Central memory CD8-positive, alpha-beta T cell (primary cell): ENCODE data around the gene CD63.
A peak's percentile ranks its signal among the peaks of the same experiment; 100 is the strongest.

ENCODE experiments used
- ATAC-seq: fragments of 150-1000 bp; cut with Tn5 transposase; replicated peaks from 2 replicates; pipeline ENCODE4 v1.10.0; 2022; ENCODE audit warnings: mild to moderate bottlenecking, moderate FRiP score, moderate number of reproducible peaks; ENCODE audit not compliant: poor library complexity, severe bottlenecking; ENCODE audit errors: extremely low read depth
- DNase-seq, 2 donors: peaks; one replicate each; pipeline ENCODE4 v3.0.0; 2021; ENCODE audit warnings: low spot score in 2 of 2
- H3K27ac Mint-ChIP-seq: one replicate; pipeline ENCODE4 v1.8.0; 2022; ENCODE audit warnings: low read depth, mild to moderate bottlenecking, moderate library complexity, mixed read lengths
- H3K27me3 Mint-ChIP-seq: one replicate; pipeline ENCODE4 v1.8.0; 2022; ENCODE audit warnings: mixed read lengths
- H3K36me3 Mint-ChIP-seq: one replicate; pipeline ENCODE4 v1.8.0; 2022; ENCODE audit warnings: mild to moderate bottlenecking, moderate library complexity, mixed read lengths; ENCODE audit not compliant: insufficient read depth
- H3K4me1 Mint-ChIP-seq: one replicate; pipeline ENCODE4 v1.8.0; 2022; ENCODE audit warnings: mixed read lengths
- H3K4me3 Mint-ChIP-seq: one replicate; pipeline ENCODE4 v1.8.0; 2022; ENCODE audit warnings: mild to moderate bottlenecking, moderate library complexity, mixed read lengths
- H3K9me3 Mint-ChIP-seq: one replicate; pipeline ENCODE4 v1.8.0; 2022; ENCODE audit warnings: mixed read lengths

Gene CD63

DNA sequence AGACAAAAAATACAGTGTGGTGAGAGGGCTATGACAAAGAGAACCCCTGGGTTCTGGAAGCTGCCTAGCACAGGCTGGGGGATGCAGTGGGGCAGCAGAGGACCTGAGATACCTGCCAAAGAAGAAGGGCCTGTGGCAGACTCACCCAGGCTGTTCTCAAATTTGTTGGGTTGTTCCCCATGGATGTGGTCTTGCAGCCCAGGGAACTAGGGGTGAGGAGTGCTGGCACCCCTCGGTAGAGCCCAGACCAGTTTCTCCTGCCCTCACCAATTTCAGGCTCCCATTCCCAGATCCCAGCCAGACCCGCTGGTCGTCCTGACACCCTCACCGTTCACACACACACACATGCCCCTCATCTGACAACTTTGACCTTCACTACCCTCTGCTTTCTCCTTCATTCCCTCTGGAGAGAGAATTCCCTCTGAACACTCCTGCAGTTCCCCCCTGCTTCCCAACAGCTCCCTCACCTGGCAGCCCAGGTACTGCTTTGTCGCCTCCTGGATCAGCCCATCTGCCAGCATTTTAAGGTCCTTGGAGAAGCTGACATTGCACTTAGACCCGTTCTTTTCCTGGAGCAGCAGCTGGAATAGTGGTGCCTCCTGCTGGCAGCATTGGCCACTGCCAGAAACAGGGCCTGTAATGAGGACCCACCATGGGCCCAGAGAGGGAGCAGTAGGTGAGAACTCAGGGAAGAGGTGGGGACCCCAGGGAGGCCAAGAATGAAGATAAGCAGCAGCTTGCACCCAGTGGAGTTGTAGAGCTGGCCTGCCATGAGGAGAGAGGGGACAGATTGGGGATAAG is 8.2 kb upstream of the CD63 start:
- Mint-ChIP-seq H3K27ac (peak overlapping the region; percentile 87), H3K4me3 (peak overlapping the region; percentile 82), H3K9me3 (no peaks in the 10 kb centered on the region), H3K4me1 (peaks cover 33% of the 10 kb centered on the region), H3K36me3 (peaks cover 4% of the 10 kb centered on the region), H3K27me3 (no peaks in the 10 kb centered on the region)
- ATAC-seq (peak; percentile 26), DNase-seq (peak in 1 of 2 donors; percentile 32)

DNA sequence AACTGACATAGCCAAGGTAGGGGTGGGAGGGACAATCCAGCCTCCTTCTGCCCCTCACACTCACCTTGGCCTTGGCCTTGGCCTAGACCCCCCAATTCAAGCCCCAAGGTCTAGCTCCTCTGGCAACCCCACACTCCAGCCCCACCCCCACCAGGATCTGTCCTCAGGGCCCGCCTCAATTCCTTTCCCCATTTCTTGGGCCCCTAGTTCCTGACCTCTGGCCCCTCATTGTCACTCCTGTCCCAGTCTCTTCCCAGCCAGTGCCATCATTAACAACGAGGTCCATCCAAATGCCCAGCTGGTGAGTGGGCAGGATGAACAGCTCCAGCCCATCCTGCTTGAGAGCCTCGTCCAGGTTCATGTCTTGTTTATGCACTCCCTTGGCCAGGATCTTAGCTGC is 7.3 kb upstream of the CD63 start:
- peaks cover 4% of the 10 kb centered on the region for H3K36me3 Mint-ChIP-seq
- H3K9me3 Mint-ChIP-seq: no peaks in the 10 kb centered on the region
- no peaks in the 10 kb centered on the region for H3K27me3 Mint-ChIP-seq
- H3K4me1 Mint-ChIP-seq: peaks cover 30% of the 10 kb centered on the region
- H3K27ac Mint-ChIP-seq: peak overlapping the region; percentile 16
- ATAC-seq: no peak
- no peak for DNase-seq
- no peak overlapping the region for H3K4me3 Mint-ChIP-seq

DNA sequence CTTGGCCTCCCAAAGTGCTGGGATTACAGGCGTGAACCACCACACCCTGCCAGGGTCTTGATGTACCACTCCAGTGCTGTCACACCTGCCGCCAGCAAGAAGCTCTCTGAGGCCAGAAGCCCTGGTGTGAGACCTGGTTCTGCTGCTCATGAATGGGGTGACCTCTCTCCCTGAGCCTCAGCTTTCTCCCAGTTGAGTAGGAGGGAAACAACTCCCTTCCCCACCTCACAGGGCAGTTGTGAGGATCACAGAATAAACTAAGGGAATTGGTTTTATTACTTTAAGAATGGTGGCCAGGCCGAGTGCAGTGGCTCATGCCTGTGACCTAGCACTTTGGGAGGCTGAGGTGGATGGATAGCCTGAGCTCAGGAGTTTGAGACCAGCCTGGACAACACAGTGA is 5.8 kb upstream of the CD63 start:
- H3K27me3 Mint-ChIP-seq: no peaks in the 10 kb centered on the region
- no peak overlapping the region for H3K4me3 Mint-ChIP-seq
- DNase-seq (no peak), ATAC-seq (no peak)
- peaks cover 9% of the 10 kb centered on the region for H3K36me3 Mint-ChIP-seq
- H3K27ac Mint-ChIP-seq: no peak overlapping the region
- peaks cover 45% of the 10 kb centered on the region for H3K4me1 Mint-ChIP-seq
- H3K9me3 Mint-ChIP-seq: no peaks in the 10 kb centered on the region

DNA sequence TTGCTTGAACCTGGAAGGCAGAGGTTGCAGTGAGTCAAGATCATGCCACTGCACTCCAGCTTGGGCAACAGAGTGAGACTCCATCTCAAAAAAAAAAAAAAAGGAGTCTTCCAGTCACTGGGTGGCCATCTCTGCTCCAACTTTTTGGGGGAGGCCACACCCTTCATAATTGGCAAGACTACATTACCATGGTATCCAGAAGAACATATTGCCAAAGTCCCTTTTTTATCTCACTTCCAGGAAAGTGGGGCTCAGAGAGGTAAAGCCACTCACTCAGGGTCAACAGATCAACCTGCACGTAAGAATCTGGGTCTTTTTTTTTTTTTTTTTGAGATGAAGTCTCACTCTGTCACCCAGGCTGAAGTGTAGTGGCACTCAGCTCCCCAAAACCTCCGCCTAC is 5.0 kb upstream of the CD63 start:
- peaks cover 9% of the 10 kb centered on the region for H3K36me3 Mint-ChIP-seq
- no peaks in the 10 kb centered on the region for H3K27me3 Mint-ChIP-seq
- no peaks in the 10 kb centered on the region for H3K9me3 Mint-ChIP-seq
- DNase-seq (no peak), ATAC-seq (no peak)
- H3K27ac Mint-ChIP-seq: no peak overlapping the region
- H3K4me3 Mint-ChIP-seq: no peak overlapping the region
- peaks cover 47% of the 10 kb centered on the region for H3K4me1 Mint-ChIP-seq

- no peaks in the 10 kb centered on the region for H3K27me3 Mint-ChIP-seq
- DNase-seq: no peak
- peaks cover 41% of the 10 kb centered on the region for H3K4me1 Mint-ChIP-seq
- H3K36me3 Mint-ChIP-seq: peaks cover 9% of the 10 kb centered on the region
- ATAC-seq: no peak
- H3K9me3 Mint-ChIP-seq: no peaks in the 10 kb centered on the region
- peak overlapping the region; percentile 49 for H3K27ac Mint-ChIP-seq
- no peak overlapping the region for H3K4me3 Mint-ChIP-seq
These were observed 4.3 kb upstream of the CD63 start for GRCh38 chr12:55733021-55733555.

GRCh38 chr12:55732288-55732687 is 3.5 kb upstream of the CD63 start:
- H3K9me3 Mint-ChIP-seq: no peaks in the 10 kb centered on the region
- H3K4me3 Mint-ChIP-seq: no peak overlapping the region
- peaks cover 8% of the 10 kb centered on the region for H3K36me3 Mint-ChIP-seq
- ATAC-seq: no peak
- no peaks in the 10 kb centered on the region for H3K27me3 Mint-ChIP-seq
- DNase-seq: no peak
- H3K27ac Mint-ChIP-seq: peak overlapping the region; percentile 49
- peaks cover 41% of the 10 kb centered on the region for H3K4me1 Mint-ChIP-seq

- Mint-ChIP-seq H3K27me3 (no peaks in the 10 kb centered on the region), H3K9me3 (no peaks in the 10 kb centered on the region), H3K4me3 (peak overlapping the region; percentile 85), H3K27ac (peak overlapping the region; percentile 81), H3K4me1 (peaks cover 47% of the 10 kb centered on the region), H3K36me3 (peaks cover 16% of the 10 kb centered on the region)
- DNase-seq: no peak
- ATAC-seq: peak; percentile 66
These were observed 1.3 kb upstream of the CD63 start for GRCh38 chr12:55729819-55730818.

- Mint-ChIP-seq H3K9me3 (no peaks in the 10 kb centered on the region), H3K4me1 (peaks cover 54% of the 10 kb centered on the region)
These were observed 447 bp downstream of the CD63 start for GRCh38 chr12:55728186-55728938.

GRCh38 chr12:55727643-55728185 is 1.1 kb downstream of the CD63 start:
- Mint-ChIP-seq H3K27ac (peak overlapping the region; percentile 71), H3K4me1 (peaks cover 54% of the 10 kb centered on the region), H3K4me3 (peak overlapping the region; percentile 85), H3K36me3 (peaks cover 16% of the 10 kb centered on the region), H3K27me3 (no peaks in the 10 kb centered on the region), H3K9me3 (no peaks in the 10 kb centered on the region)
- ATAC-seq (no peak), DNase-seq (no peak)

More at GRCh38 chr12:55728186-55728938, 447 bp downstream of the CD63 start:
- Mint-ChIP-seq H3K27me3 (no peaks in the 10 kb centered on the region), H3K36me3 (peaks cover 16% of the 10 kb centered on the region), H3K27ac (peak overlapping the region; percentile 81), H3K4me3 (peak overlapping the region; percentile 85)
- DNase-seq (no peak), ATAC-seq (no peak)

GRCh38 chr12:55726971-55727370 is 1.8 kb downstream of the CD63 start:
- no peak for ATAC-seq
- Mint-ChIP-seq H3K4me1 (peaks cover 54% of the 10 kb centered on the region), H3K27me3 (no peaks in the 10 kb centered on the region), H3K36me3 (peaks cover 16% of the 10 kb centered on the region), H3K27ac (peak overlapping the region; percentile 71), H3K9me3 (no peaks in the 10 kb centered on the region), H3K4me3 (peak overlapping the region; percentile 85)
- DNase-seq: no peak

DNA sequence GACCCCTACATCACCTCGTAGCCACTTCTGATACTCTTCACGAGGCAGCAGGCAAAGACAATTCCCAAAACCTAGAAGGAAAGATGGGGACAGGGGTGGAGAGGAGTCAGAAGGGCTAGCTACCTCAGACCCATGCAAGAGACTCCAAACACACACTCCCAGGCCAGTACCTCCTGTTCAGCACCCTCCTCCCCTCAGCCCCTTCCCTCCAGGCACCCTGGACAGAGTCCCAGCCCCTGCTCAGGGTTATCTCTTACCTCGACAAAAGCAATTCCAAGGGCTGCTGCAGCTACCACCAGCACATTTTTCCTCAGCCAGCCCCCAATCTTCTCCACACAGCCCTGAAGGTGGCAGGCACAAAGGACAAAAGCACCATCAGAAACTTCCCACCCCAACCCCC is 3.3 kb downstream of the CD63 start:
- H3K36me3 Mint-ChIP-seq: peaks cover 16% of the 10 kb centered on the region
- DNase-seq (no peak), ATAC-seq (no peak)
- no peaks in the 10 kb centered on the region for H3K9me3 Mint-ChIP-seq
- H3K27ac Mint-ChIP-seq: peak overlapping the region; percentile 55
- H3K4me3 Mint-ChIP-seq: no peak overlapping the region
- peaks cover 49% of the 10 kb centered on the region for H3K4me1 Mint-ChIP-seq
- no peaks in the 10 kb centered on the region for H3K27me3 Mint-ChIP-seq

DNA sequence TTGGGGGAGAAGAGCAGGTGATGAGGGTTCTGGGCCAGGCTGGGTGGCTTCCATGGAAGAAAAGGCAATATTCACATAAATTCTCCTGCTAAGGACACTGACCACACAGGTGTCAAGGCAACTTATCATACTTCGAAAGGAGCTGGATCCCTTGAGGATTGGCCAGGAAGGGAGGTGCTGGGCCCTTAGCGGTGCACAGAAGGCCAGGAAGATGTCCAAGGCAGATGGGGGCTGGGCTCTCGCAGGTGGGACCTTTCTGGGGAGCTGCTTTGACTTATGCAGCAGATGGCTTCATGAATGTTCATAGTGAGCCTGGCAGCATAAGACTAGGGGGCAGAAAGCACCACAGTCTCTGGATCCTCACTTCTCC is 3.9 kb downstream of the CD63 start:
- no peaks in the 10 kb centered on the region for H3K27me3 Mint-ChIP-seq
- H3K27ac Mint-ChIP-seq: peak overlapping the region; percentile 66
- H3K4me3 Mint-ChIP-seq: no peak overlapping the region
- DNase-seq: no peak
- no peaks in the 10 kb centered on the region for H3K9me3 Mint-ChIP-seq
- no peak for ATAC-seq
- H3K36me3 Mint-ChIP-seq: peaks cover 14% of the 10 kb centered on the region
- H3K4me1 Mint-ChIP-seq: peaks cover 43% of the 10 kb centered on the region
